HTR-8/SVneo (cell line): Measurements from ENCODE around the gene CHAF1B.

Source experiments
- DNase-seq: peaks from one replicate; pipeline ENCODE4 v3.0.0; 2011; ENCODE audit warnings: low spot score, mixed read lengths; ENCODE audit not compliant: insufficient read length
- FAIRE-seq: peaks from 2 replicates; lab custom pipeline; 2011; peaks lifted over from hg19 to GRCh38; lab: Jason Lieb, UNC

Gene CHAF1B

GRCh38 chr21:36456729-36457414 lies 71.7 kb downstream of the CHAF1B start:
- DNase-seq (no peak), FAIRE-seq (no peak)

- DNase-seq (no peak), FAIRE-seq (no peak)
Observed at GRCh38 chr21:36459098-36459497, 73.9 kb downstream of the CHAF1B start.

- FAIRE-seq, result no peak
Observed at GRCh38 chr21:36460866-36461265, 75.7 kb downstream of the CHAF1B start.

GRCh38 chr21:36461277-36461917 lies 76.2 kb downstream of the CHAF1B start:
- no peak for FAIRE-seq

More at GRCh38 chr21:36460866-36461265, 75.7 kb downstream of the CHAF1B start:
- no peak for DNase-seq

GRCh38 chr21:36461918-36462486 lies 76.8 kb downstream of the CHAF1B start:
- DNase-seq, result no peak
- no peak for FAIRE-seq

More at GRCh38 chr21:36461277-36461917, 76.2 kb downstream of the CHAF1B start:
- no peak for DNase-seq

GRCh38 chr21:36463204-36463603 lies 78.0 kb downstream of the CHAF1B start:
- no peak for DNase-seq
- FAIRE-seq, result no peak

- DNase-seq (no peak), FAIRE-seq (no peak)
Observed at GRCh38 chr21:36463991-36464390, 78.8 kb downstream of the CHAF1B start.

GRCh38 chr21:36464590-36464989 lies 79.4 kb downstream of the CHAF1B start:
- no peak for DNase-seq
- FAIRE-seq, result peak; percentile 67

GRCh38 chr21:36465478-36465877 lies 80.3 kb downstream of the CHAF1B start:
- DNase-seq (no peak), FAIRE-seq (no peak)

GRCh38 chr21:36466061-36466511 lies 80.9 kb downstream of the CHAF1B start:
- no peak for DNase-seq
- no peak for FAIRE-seq
